ENCODE results near the gene RBM33. TPM values are rescaled to one million over a fixed set of nuclear protein-coding genes. Genes with fewer than 3 reads are reported as not detected.

Gene RBM33
- total RNA-seq, 1 donor from 2014 or later: 25.0 TPM

DNA sequence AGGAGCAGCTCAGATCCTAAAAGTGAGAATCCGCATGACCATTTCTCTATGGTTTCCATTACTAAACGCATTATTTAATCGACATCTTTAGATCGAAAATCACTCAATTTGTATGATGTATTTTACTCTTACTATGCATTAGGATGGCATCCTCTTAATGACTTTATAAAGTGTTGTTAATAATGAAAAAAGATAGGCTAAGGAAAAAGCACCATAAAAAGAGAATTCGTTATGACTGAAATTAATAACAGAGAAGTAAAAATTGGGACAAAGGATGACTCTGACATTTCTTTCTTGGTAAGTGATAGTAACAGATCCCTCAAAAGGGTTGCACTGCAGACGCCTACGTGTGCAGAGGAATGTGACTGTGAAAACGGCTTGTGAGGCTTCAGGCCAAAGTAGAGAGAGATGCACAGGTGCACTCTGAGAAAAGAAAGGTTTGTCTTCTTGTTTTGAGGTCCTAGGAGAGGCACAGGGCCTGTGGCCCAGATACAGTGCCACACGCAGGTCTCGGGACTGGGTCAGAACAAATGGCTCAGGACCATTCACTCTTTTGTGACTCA lies 23.0 kb upstream of the RBM33 start:
- Histone ChIP-seq H3K27me3 (ENCODE audit: control insufficient read depth, insufficient read depth, low read length) (no peaks in the 10 kb centered on the region), H3K36me3 (ENCODE audit: control insufficient read depth, insufficient read depth, low read length) (no peaks in the 10 kb centered on the region), H3K4me3 (ENCODE audit: low read depth, low read length) (no peak overlapping the region)
- TF ChIP-seq, protein P1, sequence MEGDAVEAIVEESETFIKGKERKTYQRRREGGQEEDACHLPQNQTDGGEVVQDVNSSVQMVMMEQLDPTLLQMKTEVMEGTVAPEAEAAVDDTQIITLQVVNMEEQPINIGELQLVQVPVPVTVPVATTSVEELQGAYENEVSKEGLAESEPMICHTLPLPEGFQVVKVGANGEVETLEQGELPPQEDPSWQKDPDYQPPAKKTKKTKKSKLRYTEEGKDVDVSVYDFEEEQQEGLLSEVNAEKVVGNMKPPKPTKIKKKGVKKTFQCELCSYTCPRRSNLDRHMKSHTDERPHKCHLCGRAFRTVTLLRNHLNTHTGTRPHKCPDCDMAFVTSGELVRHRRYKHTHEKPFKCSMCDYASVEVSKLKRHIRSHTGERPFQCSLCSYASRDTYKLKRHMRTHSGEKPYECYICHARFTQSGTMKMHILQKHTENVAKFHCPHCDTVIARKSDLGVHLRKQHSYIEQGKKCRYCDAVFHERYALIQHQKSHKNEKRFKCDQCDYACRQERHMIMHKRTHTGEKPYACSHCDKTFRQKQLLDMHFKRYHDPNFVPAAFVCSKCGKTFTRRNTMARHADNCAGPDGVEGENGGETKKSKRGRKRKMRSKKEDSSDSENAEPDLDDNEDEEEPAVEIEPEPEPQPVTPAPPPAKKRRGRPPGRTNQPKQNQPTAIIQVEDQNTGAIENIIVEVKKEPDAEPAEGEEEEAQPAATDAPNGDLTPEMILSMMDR (IDR thresholded peaks at IDR 0.05; ENCODE audit: insufficient read depth, low read length, poor library complexity, severe bottlenecking): no peak
- no peak for DNase-seq (ENCODE audit: low read depth)

DNA sequence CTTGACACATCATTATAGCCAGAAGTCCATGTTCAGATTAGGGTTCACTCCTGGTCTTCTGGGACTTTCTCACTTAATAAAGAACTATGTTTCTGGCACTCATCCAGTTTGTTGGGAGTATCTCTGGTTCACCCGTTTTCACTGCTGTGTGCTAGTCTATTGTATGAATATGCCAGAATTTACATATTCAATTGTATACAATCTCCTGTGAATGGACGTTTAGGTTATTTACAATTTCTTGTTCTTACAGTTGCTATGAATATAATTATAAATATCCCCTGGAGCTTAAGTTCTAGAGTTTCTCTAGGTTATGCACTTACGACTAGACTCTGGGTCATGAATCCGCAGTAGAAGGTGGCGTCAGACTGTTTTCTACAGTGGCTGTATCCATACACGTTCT lies 20.0 kb upstream of the RBM33 start:
- no peak for DNase-seq (ENCODE audit: low read depth)
- Histone ChIP-seq H3K27me3 (ENCODE audit: control insufficient read depth, insufficient read depth, low read length) (no peaks in the 10 kb centered on the region), H3K4me3 (ENCODE audit: low read depth, low read length) (no peak overlapping the region), H3K36me3 (ENCODE audit: control insufficient read depth, insufficient read depth, low read length) (no peaks in the 10 kb centered on the region)
- TF ChIP-seq, protein P1 (IDR thresholded peaks at IDR 0.05; ENCODE audit: insufficient read depth, low read length, poor library complexity, severe bottlenecking): no peak

DNA sequence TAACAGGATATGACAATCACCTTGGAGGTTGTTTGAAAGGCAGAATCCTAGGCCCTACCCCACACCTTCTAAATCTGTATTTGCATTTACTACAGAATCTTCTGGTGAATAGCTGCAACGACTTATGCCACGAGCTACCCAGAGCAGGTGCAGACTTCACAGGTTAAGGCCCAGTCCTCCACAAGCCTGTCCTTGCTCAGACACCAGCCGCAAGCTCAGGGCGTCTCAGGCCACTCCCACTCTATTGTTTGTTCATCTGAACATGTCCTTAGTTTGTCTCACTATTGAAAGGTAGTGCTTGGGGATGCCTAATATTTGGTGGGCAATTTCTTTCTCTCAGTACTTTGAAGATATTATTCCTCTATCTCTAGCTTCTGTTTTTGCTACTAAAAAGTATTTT lies 18.9 kb upstream of the RBM33 start:
- TF ChIP-seq, protein P1 (IDR thresholded peaks at IDR 0.05; ENCODE audit: insufficient read depth, low read length, poor library complexity, severe bottlenecking): no peak
- Histone ChIP-seq H3K36me3 (ENCODE audit: control insufficient read depth, insufficient read depth, low read length) (no peaks in the 10 kb centered on the region), H3K27me3 (ENCODE audit: control insufficient read depth, insufficient read depth, low read length) (no peaks in the 10 kb centered on the region), H3K4me3 (ENCODE audit: low read depth, low read length) (no peak overlapping the region)
- no peak for DNase-seq (ENCODE audit: low read depth)

DNA sequence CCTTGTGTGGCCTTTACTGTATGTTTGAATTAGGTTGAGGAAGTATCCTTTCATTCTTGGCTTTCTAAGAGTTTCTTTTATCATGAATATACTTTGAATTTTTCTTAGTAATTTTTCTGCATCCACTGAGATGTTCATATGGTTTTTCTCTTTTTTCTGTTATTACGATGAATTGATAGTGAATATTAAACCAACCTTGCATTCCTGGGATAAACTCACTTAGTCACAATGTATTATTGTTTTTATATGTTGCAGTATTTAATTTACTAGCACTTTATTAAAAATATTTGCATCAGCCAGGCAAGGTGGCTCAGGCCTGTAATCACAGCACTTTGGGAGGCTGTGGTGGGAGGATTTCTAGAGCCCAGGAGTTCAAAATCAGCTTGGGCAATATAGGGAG lies 15.3 kb upstream of the RBM33 start:
- no peaks in the 10 kb centered on the region for H3K27me3 ChIP-seq (ENCODE audit: control insufficient read depth, insufficient read depth, low read length)
- TF ChIP-seq, protein P1 (IDR thresholded peaks at IDR 0.05; ENCODE audit: insufficient read depth, low read length, poor library complexity, severe bottlenecking): no peak
- H3K36me3 ChIP-seq (ENCODE audit: control insufficient read depth, insufficient read depth, low read length): no peaks in the 10 kb centered on the region
- no peak overlapping the region for H3K4me3 ChIP-seq (ENCODE audit: low read depth, low read length)
- no peak for DNase-seq (ENCODE audit: low read depth)

DNA sequence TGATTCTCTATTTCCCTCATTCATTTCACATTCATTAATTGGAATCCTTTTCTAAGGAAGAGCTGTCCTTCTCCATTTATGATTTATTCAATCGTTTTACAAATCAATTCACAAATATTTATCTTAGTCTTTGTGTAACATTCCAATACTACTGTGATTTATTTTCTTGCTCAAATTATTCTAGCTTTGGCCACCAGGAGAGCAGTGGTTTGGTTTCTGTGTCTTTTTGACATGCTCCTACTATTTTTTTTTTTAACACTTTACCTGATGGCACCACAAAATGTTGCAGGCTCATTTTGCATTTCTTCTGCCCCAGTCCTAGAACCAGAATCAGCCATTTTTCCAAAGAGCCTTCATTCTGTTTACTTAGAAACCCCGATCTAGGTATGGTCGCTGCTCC lies 13.3 kb upstream of the RBM33 start:
- DNase-seq (ENCODE audit: low read depth): no peak
- TF ChIP-seq, protein P1 (IDR thresholded peaks at IDR 0.05; ENCODE audit: insufficient read depth, low read length, poor library complexity, severe bottlenecking): no peak
- Histone ChIP-seq H3K27me3 (ENCODE audit: control insufficient read depth, insufficient read depth, low read length) (no peaks in the 10 kb centered on the region), H3K4me3 (ENCODE audit: low read depth, low read length) (no peak overlapping the region), H3K36me3 (ENCODE audit: control insufficient read depth, insufficient read depth, low read length) (no peaks in the 10 kb centered on the region)

DNA sequence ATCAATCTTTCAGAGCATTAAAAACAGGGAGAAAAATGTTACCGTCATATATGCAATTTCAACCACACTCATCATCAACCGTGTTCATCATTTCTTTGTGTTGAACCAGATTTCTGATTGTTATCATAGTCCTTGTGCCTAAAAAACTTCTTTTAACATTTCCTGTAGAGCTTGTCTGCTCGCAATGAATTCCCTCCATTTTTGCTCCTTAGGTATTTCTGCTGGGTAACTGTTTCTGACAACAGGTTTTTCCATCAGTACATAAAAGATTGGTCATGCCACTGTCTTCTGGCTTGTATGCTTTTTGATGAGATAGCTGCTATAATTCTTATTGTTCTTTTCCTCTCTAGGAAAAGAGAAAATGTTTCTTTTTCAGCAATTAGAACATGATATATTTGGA lies 8.6 kb upstream of the RBM33 start:
- Histone ChIP-seq H3K36me3 (ENCODE audit: control insufficient read depth, insufficient read depth, low read length) (no peaks in the 10 kb centered on the region), H3K4me3 (ENCODE audit: low read depth, low read length) (no peak overlapping the region), H3K27me3 (ENCODE audit: control insufficient read depth, insufficient read depth, low read length) (no peaks in the 10 kb centered on the region)
- TF ChIP-seq, protein P1 (IDR thresholded peaks at IDR 0.05; ENCODE audit: insufficient read depth, low read length, poor library complexity, severe bottlenecking): no peak
- DNase-seq (ENCODE audit: low read depth): no peak

All from kidney epithelial cell (primary cell).